ENCODE data around the gene HYAL2.
"Not testable (repeated sequence)": the region's sequence is repeated elsewhere in the genome, so short reads cannot be mapped to it uniquely, and the experiment has no call there.

Gene HYAL2

DNA sequence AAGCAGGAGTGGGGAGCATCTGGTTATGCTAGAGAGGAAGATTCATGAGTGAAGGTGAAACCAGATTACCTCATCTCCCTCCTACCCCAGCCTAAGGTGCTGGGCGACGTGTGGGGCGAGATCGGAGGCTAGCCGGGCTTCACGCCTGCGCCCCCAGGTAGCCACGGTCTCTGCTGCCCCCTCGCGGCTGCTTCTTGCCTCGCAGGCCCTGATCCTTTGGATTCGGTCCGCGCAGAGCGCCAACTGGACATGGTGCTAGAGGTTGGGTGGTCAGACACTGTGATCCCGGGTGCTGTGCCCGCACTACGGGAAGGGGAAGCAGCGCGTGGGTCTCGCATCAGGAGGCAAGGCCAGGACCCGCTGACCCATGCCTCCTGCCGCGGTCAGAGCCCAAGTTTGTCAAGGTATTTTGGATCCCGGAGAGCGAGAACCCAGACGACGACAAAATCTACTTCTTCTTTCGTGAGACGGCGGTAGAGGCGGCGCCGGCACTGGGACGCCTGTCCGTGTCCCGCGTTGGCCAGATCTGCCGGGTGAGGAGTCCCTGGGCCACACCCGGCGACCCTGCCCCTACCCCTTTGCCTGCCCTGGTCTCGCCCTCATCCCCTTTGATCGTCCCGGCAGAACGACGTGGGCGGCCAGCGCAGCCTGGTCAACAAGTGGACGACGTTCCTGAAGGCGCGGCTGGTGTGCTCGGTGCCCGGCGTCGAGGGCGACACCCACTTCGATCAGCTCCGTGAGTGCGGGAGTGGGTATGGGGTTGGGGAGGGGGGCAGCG is 49.4 kb downstream of the HYAL2 start (continued):
- TF ChIP-seq, protein P1, sequence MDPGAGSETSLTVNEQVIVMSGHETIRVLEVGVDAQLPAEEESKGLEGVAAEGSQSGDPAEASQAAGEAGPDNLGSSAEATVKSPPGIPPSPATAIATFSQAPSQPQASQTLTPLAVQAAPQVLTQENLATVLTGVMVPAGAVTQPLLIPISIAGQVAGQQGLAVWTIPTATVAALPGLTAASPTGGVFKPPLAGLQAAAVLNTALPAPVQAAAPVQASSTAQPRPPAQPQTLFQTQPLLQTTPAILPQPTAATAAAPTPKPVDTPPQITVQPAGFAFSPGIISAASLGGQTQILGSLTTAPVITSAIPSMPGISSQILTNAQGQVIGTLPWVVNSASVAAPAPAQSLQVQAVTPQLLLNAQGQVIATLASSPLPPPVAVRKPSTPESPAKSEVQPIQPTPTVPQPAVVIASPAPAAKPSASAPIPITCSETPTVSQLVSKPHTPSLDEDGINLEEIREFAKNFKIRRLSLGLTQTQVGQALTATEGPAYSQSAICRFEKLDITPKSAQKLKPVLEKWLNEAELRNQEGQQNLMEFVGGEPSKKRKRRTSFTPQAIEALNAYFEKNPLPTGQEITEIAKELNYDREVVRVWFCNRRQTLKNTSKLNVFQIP (CRISPR knock-in tag; IDR thresholded peaks at IDR 0.05; ENCODE audit: borderline replicate concordance, low read depth), result no peak
- TF ChIP-seq ZC3H10 (CRISPR knock-in tag; IDR thresholded peaks at IDR 0.05) (no peak), ZNF8 (CRISPR knock-in tag; IDR thresholded peaks at IDR 0.05) (no peak), ARNTL (CRISPR knock-in tag; IDR thresholded peaks at IDR 0.05; ENCODE audit: borderline replicate concordance, low read depth) (no peak), PPARA (CRISPR knock-in tag; IDR thresholded peaks at IDR 0.05; ENCODE audit: borderline replicate concordance) (no peak), GLIS3 (CRISPR knock-in tag; IDR thresholded peaks at IDR 0.05) (no peak)
- TF ChIP-seq, protein P2, sequence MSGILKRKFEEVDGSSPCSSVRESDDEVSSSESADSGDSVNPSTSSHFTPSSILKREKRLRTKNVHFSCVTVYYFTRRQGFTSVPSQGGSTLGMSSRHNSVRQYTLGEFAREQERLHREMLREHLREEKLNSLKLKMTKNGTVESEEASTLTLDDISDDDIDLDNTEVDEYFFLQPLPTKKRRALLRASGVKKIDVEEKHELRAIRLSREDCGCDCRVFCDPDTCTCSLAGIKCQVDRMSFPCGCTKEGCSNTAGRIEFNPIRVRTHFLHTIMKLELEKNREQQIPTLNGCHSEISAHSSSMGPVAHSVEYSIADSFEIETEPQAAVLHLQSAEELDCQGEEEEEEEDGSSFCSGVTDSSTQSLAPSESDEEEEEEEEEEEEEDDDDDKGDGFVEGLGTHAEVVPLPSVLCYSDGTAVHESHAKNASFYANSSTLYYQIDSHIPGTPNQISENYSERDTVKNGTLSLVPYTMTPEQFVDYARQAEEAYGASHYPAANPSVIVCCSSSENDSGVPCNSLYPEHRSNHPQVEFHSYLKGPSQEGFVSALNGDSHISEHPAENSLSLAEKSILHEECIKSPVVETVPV (CRISPR knock-in tag; IDR thresholded peaks at IDR 0.05), result no peak

DNA sequence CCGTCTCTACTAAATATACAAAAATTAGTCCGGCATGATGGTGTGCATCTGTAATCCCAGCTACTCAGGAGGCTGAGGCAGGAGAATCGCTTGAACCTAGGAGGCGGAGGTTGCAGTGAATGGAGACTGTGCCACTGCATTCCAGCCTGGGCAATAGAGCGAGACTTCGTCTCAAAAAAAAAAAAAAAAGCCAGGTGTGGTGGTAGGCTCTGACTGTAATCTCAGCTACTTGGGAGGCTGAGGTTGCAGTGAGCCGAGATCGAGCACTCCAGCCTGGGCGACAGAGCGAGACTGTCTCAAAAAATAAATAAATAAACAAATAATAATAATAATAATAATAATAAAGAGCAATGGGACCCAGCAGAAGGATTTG is 50.0 kb downstream of the HYAL2 start:
- ATAC-seq, result not testable (repeated sequence)

DNA sequence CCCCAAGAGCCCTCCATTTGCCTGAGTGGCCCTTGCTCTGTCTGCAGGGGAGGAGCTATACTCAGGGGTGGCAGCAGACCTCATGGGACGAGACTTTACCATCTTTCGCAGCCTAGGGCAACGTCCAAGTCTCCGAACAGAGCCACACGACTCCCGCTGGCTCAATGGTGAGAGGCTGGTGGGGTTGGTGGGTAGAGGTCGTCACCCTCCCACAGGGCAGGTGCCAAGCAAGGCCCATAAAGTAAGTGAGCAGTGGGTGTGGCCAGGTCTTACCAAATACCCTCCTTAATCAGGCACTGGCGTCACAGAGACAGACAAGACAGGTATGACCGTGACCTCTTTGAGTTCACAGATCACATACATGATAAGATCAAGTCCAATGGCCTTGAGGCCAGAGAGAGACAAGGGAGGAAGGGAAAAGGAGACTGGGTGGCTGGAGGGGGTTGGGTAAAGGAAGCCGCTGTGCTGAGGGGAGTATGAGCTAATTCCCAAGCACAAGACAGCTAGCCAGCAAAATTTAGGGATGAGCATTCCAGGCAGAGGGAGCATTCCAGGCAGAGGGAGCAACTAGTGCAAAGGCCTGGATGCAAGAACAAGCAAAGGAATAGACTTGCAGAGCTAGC is 51.1 kb downstream of the HYAL2 start:
- no peak for TF ChIP-seq SNAI2 (CRISPR knock-in tag; IDR thresholded peaks at IDR 0.05)
- no peak for ATAC-seq

DNA sequence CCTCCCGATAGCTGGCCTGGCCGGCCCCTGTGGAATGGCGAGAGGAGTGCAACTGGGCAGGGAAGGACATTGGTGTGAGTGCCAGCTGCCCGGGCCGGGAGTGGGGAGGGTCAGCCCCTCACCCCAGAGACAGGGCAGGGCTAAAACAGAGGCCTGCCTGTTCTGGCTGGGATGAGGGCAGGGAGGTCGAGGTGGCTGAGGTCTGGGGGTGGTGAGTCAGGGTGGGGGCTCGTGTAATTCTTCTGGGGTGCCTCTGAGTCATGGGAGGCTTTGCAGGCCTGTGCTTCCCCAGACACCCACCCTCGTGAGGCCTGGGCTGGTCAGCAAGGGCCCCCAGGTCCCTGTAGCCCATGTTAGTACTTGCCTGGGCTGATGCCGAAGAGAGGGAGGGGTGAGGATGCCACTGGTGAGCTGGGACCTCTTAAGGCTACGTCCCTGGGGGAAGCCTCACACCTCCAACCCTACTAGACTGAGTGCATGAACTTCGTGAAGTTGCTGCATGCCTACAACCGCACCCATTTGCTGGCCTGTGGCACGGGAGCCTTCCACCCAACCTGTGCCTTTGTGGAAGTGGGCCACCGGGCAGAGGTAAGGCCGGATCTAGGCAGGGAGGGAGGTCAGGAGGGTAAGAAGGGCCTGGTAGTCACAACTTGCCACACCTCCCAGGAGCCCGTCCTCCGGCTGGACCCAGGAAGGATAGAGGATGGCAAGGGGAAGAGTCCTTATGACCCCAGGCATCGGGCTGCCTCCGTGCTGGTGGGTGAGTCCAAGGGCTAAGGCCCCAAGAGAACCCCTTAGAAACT is 51.9 kb downstream of the HYAL2 start:
- TF ChIP-seq CSDC2 (CRISPR knock-in tag; IDR thresholded peaks at IDR 0.05) (no peak), PPARA (CRISPR knock-in tag; IDR thresholded peaks at IDR 0.05; ENCODE audit: borderline replicate concordance) (no peak), ZC3H10 (CRISPR knock-in tag; IDR thresholded peaks at IDR 0.05) (no peak)
- TF ChIP-seq, protein P3, sequence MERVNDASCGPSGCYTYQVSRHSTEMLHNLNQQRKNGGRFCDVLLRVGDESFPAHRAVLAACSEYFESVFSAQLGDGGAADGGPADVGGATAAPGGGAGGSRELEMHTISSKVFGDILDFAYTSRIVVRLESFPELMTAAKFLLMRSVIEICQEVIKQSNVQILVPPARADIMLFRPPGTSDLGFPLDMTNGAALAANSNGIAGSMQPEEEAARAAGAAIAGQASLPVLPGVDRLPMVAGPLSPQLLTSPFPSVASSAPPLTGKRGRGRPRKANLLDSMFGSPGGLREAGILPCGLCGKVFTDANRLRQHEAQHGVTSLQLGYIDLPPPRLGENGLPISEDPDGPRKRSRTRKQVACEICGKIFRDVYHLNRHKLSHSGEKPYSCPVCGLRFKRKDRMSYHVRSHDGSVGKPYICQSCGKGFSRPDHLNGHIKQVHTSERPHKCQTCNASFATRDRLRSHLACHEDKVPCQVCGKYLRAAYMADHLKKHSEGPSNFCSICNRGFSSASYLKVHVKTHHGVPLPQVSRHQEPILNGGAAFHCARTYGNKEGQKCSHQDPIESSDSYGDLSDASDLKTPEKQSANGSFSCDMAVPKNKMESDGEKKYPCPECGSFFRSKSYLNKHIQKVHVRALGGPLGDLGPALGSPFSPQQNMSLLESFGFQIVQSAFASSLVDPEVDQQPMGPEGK (CRISPR knock-in tag; IDR thresholded peaks at IDR 0.05; ENCODE audit: borderline replicate concordance), result no peak
- ATAC-seq, result no peak

DNA sequence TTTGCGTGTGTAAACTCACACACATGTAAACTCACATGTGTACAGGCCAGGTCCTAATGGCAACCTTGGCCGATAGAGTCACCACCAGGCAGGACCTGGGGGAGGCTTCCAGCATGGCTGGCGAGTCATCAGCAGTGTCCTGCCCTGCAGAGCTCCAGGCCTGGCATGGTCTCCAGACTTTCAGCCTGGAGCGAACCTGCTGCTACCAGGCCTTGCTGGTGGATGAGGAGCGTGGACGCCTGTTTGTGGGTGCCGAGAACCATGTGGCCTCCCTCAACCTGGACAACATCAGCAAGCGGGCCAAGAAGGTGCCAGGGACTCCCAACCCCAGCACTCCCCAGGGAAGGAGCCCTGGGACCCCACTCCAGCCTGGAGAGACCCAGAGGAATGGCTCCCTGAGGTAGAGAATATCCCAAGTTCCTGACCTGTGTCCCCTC is 52.5 kb downstream of the HYAL2 start:
- ATAC-seq, result peak; percentile 14; the same call in 2 of the 3 replicates
- TF ChIP-seq ZNF565 (CRISPR knock-in tag; conservative IDR thresholded peaks at IDR 0.05; ENCODE audit: low read depth) (no peak), ZNF70 (CRISPR knock-in tag; IDR thresholded peaks at IDR 0.05) (no peak), TCF4 (CRISPR knock-in tag; IDR thresholded peaks at IDR 0.05; ENCODE audit: borderline replicate concordance) (no peak), PPARA (CRISPR knock-in tag; IDR thresholded peaks at IDR 0.05; ENCODE audit: borderline replicate concordance) (no peak), ZNF8 (CRISPR knock-in tag; IDR thresholded peaks at IDR 0.05) (no peak), ISL1 (CRISPR knock-in tag; IDR thresholded peaks at IDR 0.05) (no peak), ARNTL (CRISPR knock-in tag; IDR thresholded peaks at IDR 0.05; ENCODE audit: borderline replicate concordance, low read depth) (no peak), TOX (CRISPR knock-in tag; IDR thresholded peaks at IDR 0.05; ENCODE audit: borderline replicate concordance) (no peak), CSDC2 (CRISPR knock-in tag; IDR thresholded peaks at IDR 0.05) (no peak), BACH2 (CRISPR knock-in tag; IDR thresholded peaks at IDR 0.05; ENCODE audit: borderline replicate concordance) (no peak)
- TF ChIP-seq, protein P2 (CRISPR knock-in tag; IDR thresholded peaks at IDR 0.05), result no peak
- TF ChIP-seq, protein P4, sequence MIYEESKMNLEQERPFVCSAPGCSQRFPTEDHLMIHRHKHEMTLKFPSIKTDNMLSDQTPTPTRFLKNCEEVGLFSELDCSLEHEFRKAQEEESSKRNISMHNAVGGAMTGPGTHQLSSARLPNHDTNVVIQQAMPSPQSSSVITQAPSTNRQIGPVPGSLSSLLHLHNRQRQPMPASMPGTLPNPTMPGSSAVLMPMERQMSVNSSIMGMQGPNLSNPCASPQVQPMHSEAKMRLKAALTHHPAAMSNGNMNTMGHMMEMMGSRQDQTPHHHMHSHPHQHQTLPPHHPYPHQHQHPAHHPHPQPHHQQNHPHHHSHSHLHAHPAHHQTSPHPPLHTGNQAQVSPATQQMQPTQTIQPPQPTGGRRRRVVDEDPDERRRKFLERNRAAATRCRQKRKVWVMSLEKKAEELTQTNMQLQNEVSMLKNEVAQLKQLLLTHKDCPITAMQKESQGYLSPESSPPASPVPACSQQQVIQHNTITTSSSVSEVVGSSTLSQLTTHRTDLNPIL (CRISPR knock-in tag; IDR thresholded peaks at IDR 0.05; ENCODE audit: low read depth), result no peak
- TF ChIP-seq, protein P3 (CRISPR knock-in tag; IDR thresholded peaks at IDR 0.05; ENCODE audit: borderline replicate concordance), result no peak

Measured in SK-N-SH treated with all-trans-retinoic acid at 6 μM for 48 hours (cell line).